MCF 10A (cell line): ENCODE measurements around the gene NREP. TPM values are rescaled to one million over a fixed set of nuclear protein-coding genes. Genes with fewer than 3 reads are reported as not detected.

Source experiments
- BruUV-seq: library from RNA; stranded (reverse); fragments of 400-500 nt; replicated peaks from 2 replicates; lab custom pipeline; 2021; lab: Mats Ljungman, UMichigan
- CTCF ChIA-PET: fragments of 300-600 bp; sonication (Branson Sonifier 250); formaldehyde crosslinking; extraction: SDS; loops from one replicate; lab custom pipeline; 2021; ENCODE audit warnings: antibody characterized with exemption, inconsistent platforms; lab: Yijun Ruan, JAX
- POLR2A ChIA-PET: fragments of 300-600, 350-650 bp; sonication (Branson Sonifier 250); formaldehyde crosslinking; extraction: SDS; loops from one replicate; lab custom pipeline; 2020; ENCODE audit warnings: antibody characterized with exemption, inconsistent platforms; lab: Yijun Ruan, JAX
- DNase-seq: peaks from one replicate; pipeline ENCODE4 v3.0.0-alpha.2; 2018; ENCODE audit not compliant: unreplicated experiment
- H3K27ac Mint-ChIP-seq: one replicate; pipeline ENCODE4 v1.8.0; 2022; ENCODE audit warnings: mild to moderate bottlenecking, low read depth, mixed read lengths; ENCODE audit not compliant: unreplicated experiment
- H3K27me3 Mint-ChIP-seq: one replicate; pipeline ENCODE4 v1.8.0; 2022; ENCODE audit warnings: mixed read lengths; ENCODE audit not compliant: insufficient read depth, unreplicated experiment
- H3K36me3 Mint-ChIP-seq: one replicate; pipeline ENCODE4 v1.8.0; 2022; ENCODE audit warnings: mild to moderate bottlenecking, moderate library complexity, mixed read lengths; ENCODE audit not compliant: insufficient read depth, unreplicated experiment
- H3K4me1 Mint-ChIP-seq: one replicate; pipeline ENCODE4 v1.8.0; 2022; ENCODE audit warnings: mixed read lengths; ENCODE audit not compliant: insufficient read depth, unreplicated experiment
- H3K4me3 Mint-ChIP-seq: one replicate; pipeline ENCODE4 v1.8.0; 2022; ENCODE audit warnings: mild to moderate bottlenecking, moderate library complexity, mixed read lengths; ENCODE audit not compliant: unreplicated experiment
- H3K9me3 Mint-ChIP-seq: one replicate; pipeline ENCODE4 v1.8.0; 2022; ENCODE audit warnings: mixed read lengths; ENCODE audit not compliant: unreplicated experiment
- intact Hi-C: fragments of 100-400 bp; cut with micrococcal nuclease; formaldehyde crosslinking; loops from 2 replicates; pipeline ENCODE4 v1.14.1; 2022
- total RNA-seq: library from RNA; stranded (reverse); gene quantifications from 2 replicates; pipeline ENCODE4 v1.2.3, GENCODE V29; 2022
- TF ChIP-seq, protein P1 (sequence below): fragments of 200-600 bp; IDR thresholded peaks from one replicate; pipeline ENCODE4 v1.8.0; 2022; ENCODE audit warnings: antibody characterized with exemption, mild to moderate bottlenecking; ENCODE audit not compliant: unreplicated experiment

The NREP gene
- total RNA-seq, 1 experiment from 2014 or later: 2.5 TPM

- peaks cover 10% of the 10 kb centered on the region for H3K4me1 Mint-ChIP-seq
- TF ChIP-seq, protein P1, sequence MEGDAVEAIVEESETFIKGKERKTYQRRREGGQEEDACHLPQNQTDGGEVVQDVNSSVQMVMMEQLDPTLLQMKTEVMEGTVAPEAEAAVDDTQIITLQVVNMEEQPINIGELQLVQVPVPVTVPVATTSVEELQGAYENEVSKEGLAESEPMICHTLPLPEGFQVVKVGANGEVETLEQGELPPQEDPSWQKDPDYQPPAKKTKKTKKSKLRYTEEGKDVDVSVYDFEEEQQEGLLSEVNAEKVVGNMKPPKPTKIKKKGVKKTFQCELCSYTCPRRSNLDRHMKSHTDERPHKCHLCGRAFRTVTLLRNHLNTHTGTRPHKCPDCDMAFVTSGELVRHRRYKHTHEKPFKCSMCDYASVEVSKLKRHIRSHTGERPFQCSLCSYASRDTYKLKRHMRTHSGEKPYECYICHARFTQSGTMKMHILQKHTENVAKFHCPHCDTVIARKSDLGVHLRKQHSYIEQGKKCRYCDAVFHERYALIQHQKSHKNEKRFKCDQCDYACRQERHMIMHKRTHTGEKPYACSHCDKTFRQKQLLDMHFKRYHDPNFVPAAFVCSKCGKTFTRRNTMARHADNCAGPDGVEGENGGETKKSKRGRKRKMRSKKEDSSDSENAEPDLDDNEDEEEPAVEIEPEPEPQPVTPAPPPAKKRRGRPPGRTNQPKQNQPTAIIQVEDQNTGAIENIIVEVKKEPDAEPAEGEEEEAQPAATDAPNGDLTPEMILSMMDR: no peak
- ChIA-PET POLR2A (interaction anchor here (0.8 to 1.7 kb wide), 2 partner anchors 57 to 205 kb away, joined by 3 to 5 read pairs; no protein-coding TSS in a partner anchor), CTCF (interaction anchor here (0.5 to 1.5 kb wide), 6 partner anchors 19 to 842 kb away, joined by 3 to 7 read pairs (median 3); no protein-coding TSS in a partner anchor)
- no peaks in the 10 kb centered on the region for H3K27me3 Mint-ChIP-seq
- no peak overlapping the region for H3K27ac Mint-ChIP-seq
- no peaks in the 10 kb centered on the region for H3K9me3 Mint-ChIP-seq
- BruUV-seq: no TSS peak
- intact Hi-C loops: loop anchor here (5.0 to 10.0 kb wide), 2 partner anchors 58 to 239 kb away; no protein-coding TSS in a partner anchor
- H3K4me3 Mint-ChIP-seq: no peak overlapping the region
- no peak for DNase-seq
- H3K36me3 Mint-ChIP-seq: no peaks in the 10 kb centered on the region
Observed at GRCh38 chr5:111755345-111755941, 1.6 kb downstream of the NREP start.

DNA sequence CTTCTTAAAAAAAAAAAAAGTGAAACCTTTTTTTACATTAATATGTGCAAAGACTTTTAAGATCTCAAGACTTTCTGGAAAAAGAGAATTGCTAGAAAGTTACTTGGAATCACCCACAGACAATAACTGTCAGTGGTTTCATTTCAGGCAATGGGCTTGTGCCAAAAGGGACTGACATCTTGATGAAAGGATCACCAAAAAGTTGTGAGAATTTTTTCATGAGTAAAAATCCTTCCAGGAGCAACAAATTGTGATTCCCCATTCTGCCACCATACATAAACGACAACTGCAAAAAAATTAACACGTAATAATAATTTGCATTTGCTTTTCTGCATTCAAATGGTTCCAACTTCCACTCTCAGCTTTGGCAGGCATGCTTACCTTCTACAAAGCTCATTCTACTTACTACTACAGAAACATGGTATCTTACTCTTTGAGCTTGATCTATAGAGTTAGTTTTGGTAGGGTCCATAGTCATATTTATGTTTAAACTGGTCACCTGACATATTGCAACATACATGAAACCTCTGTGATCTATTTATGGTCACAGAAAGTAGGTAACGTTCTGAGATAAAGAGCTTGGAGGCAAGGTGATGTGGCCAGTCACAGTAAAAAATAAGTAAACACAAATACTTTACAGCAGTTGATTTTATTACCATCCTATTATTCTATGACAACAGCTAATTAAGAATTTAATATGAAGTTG, 3.0 kb downstream of the NREP start:
- Mint-ChIP-seq H3K4me1 (peaks cover 10% of the 10 kb centered on the region), H3K4me3 (no peak overlapping the region), H3K27me3 (no peaks in the 10 kb centered on the region), H3K36me3 (no peaks in the 10 kb centered on the region), H3K27ac (no peak overlapping the region), H3K9me3 (no peaks in the 10 kb centered on the region)
- POLR2A ChIA-PET: interaction anchor here (0.5 to 1.7 kb wide), 4 partner anchors 28 to 390 kb away, joined by 3 to 5 read pairs (median 3); no protein-coding TSS in a partner anchor
- intact Hi-C loops: loop anchor here (10.0 kb wide), 1 partner anchor 241 kb away; no protein-coding TSS in a partner anchor
- DNase-seq: no peak
- TF ChIP-seq, protein P1: no peak
- CTCF ChIA-PET: interaction anchor here (0.6 to 1.6 kb wide), 5 partner anchors 203 to 791 kb away, joined by 3 to 7 read pairs (median 4); no protein-coding TSS in a partner anchor
- BruUV-seq: no TSS peak

- peaks cover 25% of the 10 kb centered on the region for H3K4me1 Mint-ChIP-seq
- DNase-seq: no peak
- TF ChIP-seq, protein P1: no peak
- H3K27me3 Mint-ChIP-seq: no peaks in the 10 kb centered on the region
- no peaks in the 10 kb centered on the region for H3K9me3 Mint-ChIP-seq
- no peak overlapping the region for H3K27ac Mint-ChIP-seq
- intact Hi-C loops: loop anchor here (10.0 kb wide), 1 partner anchor 242 kb away; no protein-coding TSS in a partner anchor
- H3K36me3 Mint-ChIP-seq: no peaks in the 10 kb centered on the region
- CTCF ChIA-PET: interaction anchor here (0.8 kb wide), 2 partner anchors 10 to 202 kb away, joined by 3 read pairs; no protein-coding TSS in a partner anchor
- POLR2A ChIA-PET: no interaction called here
- no TSS peak for BruUV-seq
- no peak overlapping the region for H3K4me3 Mint-ChIP-seq
Observed at GRCh38 chr5:111752426-111752965, 4.5 kb downstream of the NREP start.
